ENCODE measurements around the gene GAA. TPM values are rescaled to one million over a fixed set of nuclear protein-coding genes. Genes with fewer than 3 reads are reported as not detected.

Gene GAA
- total and polyA plus RNA-seq, 2 of the 8 experiments (the other 6 are each of a cell fraction or from before 2014, with no cell fraction given): 14.8 to 30.0 TPM

GRCh38 chr17:80115159-80115558 lies 13.8 kb downstream of the GAA start:
- Histone ChIP-seq H2BK12ac (ENCODE audit: low read depth, low read length) (no peak overlapping the region), H3K23me2 (ENCODE audit: low read depth, low read length) (no peaks in the 10 kb centered on the region), H3K14ac (ENCODE audit: insufficient read length) (no peak overlapping the region), H4K5ac (ENCODE audit: insufficient read length, low read depth, low read length) (no peak overlapping the region), H3K79me1 (ENCODE audit: low read depth, low read length) (0 out of 2 replicates have a peak, but pooled peaks cover 2% of the 10 kb centered on the region), H3K23ac (ENCODE audit: insufficient read length) (no peak overlapping the region), H3K4ac (replicated peaks; ENCODE audit: insufficient read length, low read depth, low read length) (no peak overlapping the region), H3K4me2 (ENCODE audit: insufficient read depth in 1 of 2, low read depth in 2 of 2, low read length in 2 of 2) (no peak overlapping the region), H3K56ac (replicated peaks; ENCODE audit: insufficient read length, low read depth, low read length) (no peak overlapping the region), H2BK15ac (ENCODE audit: low read length) (no peak overlapping the region), H3K36me3 (ENCODE audit: control insufficient read depth in 2 of 4, insufficient read depth in 4 of 4, low read length in 3 of 4) (no peaks in the 10 kb centered on the region), H2BK20ac (ENCODE audit: low read length) (no peak overlapping the region), H4K20me1 (replicated peaks in 1 of 2; ENCODE audit: control insufficient read depth in 1 of 2, insufficient read depth in 2 of 2, low read length in 2 of 2) (no peaks in the 10 kb centered on the region), H3K79me2 (ENCODE audit: control insufficient read depth in 1 of 2, insufficient read depth in 2 of 2, low read length in 2 of 2) (no peaks in the 10 kb centered on the region), H2BK5ac (ENCODE audit: low read depth, low read length) (no peak overlapping the region), H4K8ac (ENCODE audit: extremely low read depth, insufficient read depth, low read length) (no peak overlapping the region), H3K27ac (ENCODE audit: low read depth, low read length) (no peak overlapping the region), H3K4me1 (replicated peaks in 1 of 4; ENCODE audit: control insufficient read depth in 3 of 4, insufficient read depth in 4 of 4, low read length in 3 of 4) (peaks cover 0 to 11% (median 8%) of the 10 kb centered on the region in 4 experiments; a peak in 4 of 7 replicates), H3K9ac (replicated peaks in 1 of 4; ENCODE audit: extremely low read depth in 1 of 4, low read depth in 3 of 4, low read length in 3 of 4) (no peak overlapping the region), H3K4me3 (ENCODE audit: extremely low read depth in 1 of 4, insufficient read depth in 2 of 4, low read depth in 3 of 4, low read length in 4 of 4) (no peak overlapping the region), H2BK120ac (replicated peaks; ENCODE audit: low read depth, low read length) (no peak overlapping the region), H3K9me3 (ENCODE audit: insufficient read depth in 2 of 2, low read depth in 1 of 2, low read length in 1 of 2) (no peaks in the 10 kb centered on the region), H4K91ac (replicated peaks; ENCODE audit: insufficient read length, low read length) (no peak overlapping the region), H2AK5ac (ENCODE audit: low read depth, low read length) (no peak overlapping the region), H3K27me3 (replicated peaks in 1 of 4; ENCODE audit: control insufficient read depth in 3 of 4, extremely low read depth in 1 of 4, insufficient read depth in 3 of 4, low read length in 3 of 4) (no peaks in the 10 kb centered on the region), H2AFZ (ENCODE audit: low read length) (no peak overlapping the region), H3K18ac (ENCODE audit: extremely low read depth, low read length) (no peak overlapping the region)
- WGBS, 2 experiments (ENCODE audit: extremely low coverage in 1 of 2, insufficient coverage in 1 of 2, insufficient read length in 1 of 2, insufficient replicate concordance in 2 of 2, low coverage in 1 of 2, low lambda C conversion rate in 2 of 2, missing lambda C conversion rate in 1 of 2): 96% methylated on average over 8 of the region's 8 CpGs; no CpG with 5 or more reads in 1 of the 2 experiments
- CTCF ChIA-PET (ENCODE audit: partially characterized antibody): interaction anchor here (1.2 to 3.0 kb wide), 2 partner anchors 9 to 13 kb away, joined by 4 to 17 read pairs; partner anchors contain the start of gene GAA
- FAIRE-seq: no peak
- POLR2A ChIA-PET (ENCODE audit: partially characterized antibody): interaction anchor here (0.8 to 2.1 kb wide), 3 partner anchors 9 to 28 kb away, joined by 3 to 12 read pairs (median 3); no protein-coding TSS in a partner anchor
- DNase-seq (ENCODE audit: low read depth in 1 of 2, low spot score in 2 of 2): no peak
- TF ChIP-seq E2F6 (IDR thresholded peaks at IDR 0.05) (no peak), JUND (IDR thresholded peaks at IDR 0.05; ENCODE audit: low read length) (no peak), ATF2 (IDR thresholded peaks at IDR 0.05; ENCODE audit: low read length) (no peak), RNF2 (IDR thresholded peaks at IDR 0.05; ENCODE audit: borderline replicate concordance, low read depth, low read length, missing control alignments, poor library complexity, severe bottlenecking) (no peak), GTF2F1 (IDR thresholded peaks at IDR 0.05; ENCODE audit: borderline replicate concordance, low read depth, low read length) (no peak), RXRA (IDR thresholded peaks at IDR 0.05; ENCODE audit: insufficient read depth, low read depth, low read length) (no peak), CTCF (IDR thresholded peaks at IDR 0.05; ENCODE audit: control extremely low read depth in 1 of 3, insufficient read depth in 1 of 3, low read depth in 1 of 3, low read length in 3 of 3) (no peak), CHD2 (IDR thresholded peaks at IDR 0.05; ENCODE audit: low read length) (no peak)
